ENCODE data around the gene TMEM114. TPM values are rescaled to one million over a fixed set of nuclear protein-coding genes. Genes with fewer than 3 reads are reported as not detected.

TMEM114 gene
- total RNA-seq, 1 donor from 2014 or later: not detected

GRCh38 chr16:8533509-8533908 lies 56.8 kb downstream of the TMEM114 start:
- TF ChIP-seq CTCF (IDR thresholded peaks at IDR 0.05; ENCODE audit: insufficient read depth, low read length, severe bottlenecking): no peak
- DNase-seq (ENCODE audit: low read depth) (no peak), FAIRE-seq (no peak)
- Histone ChIP-seq H3K27me3 (ENCODE audit: control insufficient read depth, insufficient read depth, low read length) (no peaks in the 10 kb centered on the region), H3K4me3 (ENCODE audit: low read depth, low read length) (no peak overlapping the region), H3K36me3 (ENCODE audit: control insufficient read depth, insufficient read depth, low read length) (no peaks in the 10 kb centered on the region)

DNA sequence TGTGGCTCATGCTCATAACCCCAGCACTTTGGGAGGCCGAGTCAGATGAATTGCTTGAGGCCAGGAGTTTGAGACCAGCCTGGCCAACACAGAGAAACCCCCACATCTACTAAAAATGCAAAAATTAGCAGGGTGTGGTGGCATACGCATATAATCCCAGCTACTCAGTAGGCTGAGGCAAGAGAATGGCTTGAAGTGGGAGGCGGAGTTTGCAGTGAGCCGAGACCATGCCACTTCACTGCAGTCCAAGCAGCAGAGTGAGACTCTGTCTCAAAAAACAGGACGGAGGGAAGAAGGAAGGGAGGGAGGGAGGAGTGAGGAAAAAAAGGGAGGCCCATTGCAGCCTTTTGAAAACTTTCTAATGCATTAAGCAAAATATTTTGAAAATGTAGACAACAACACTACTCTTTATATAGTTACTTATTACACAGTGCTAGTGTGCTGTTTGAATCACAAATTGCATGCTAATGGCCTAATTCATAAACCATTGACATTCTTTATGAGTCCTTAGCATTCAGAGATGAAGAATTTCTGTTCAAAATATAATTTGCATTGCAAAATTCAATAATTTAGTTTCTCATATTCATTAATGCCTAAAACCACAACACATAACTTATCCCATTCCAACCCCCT lies 59.4 kb downstream of the TMEM114 start:
- Histone ChIP-seq H3K36me3 (ENCODE audit: control insufficient read depth, insufficient read depth, low read length) (no peaks in the 10 kb centered on the region), H3K4me3 (ENCODE audit: low read depth, low read length) (no peak overlapping the region), H3K27me3 (ENCODE audit: control insufficient read depth, insufficient read depth, low read length) (no peaks in the 10 kb centered on the region)
- FAIRE-seq (no peak), DNase-seq (ENCODE audit: low read depth) (no peak)
- TF ChIP-seq CTCF (IDR thresholded peaks at IDR 0.05; ENCODE audit: insufficient read depth, low read length, severe bottlenecking): no peak

DNA sequence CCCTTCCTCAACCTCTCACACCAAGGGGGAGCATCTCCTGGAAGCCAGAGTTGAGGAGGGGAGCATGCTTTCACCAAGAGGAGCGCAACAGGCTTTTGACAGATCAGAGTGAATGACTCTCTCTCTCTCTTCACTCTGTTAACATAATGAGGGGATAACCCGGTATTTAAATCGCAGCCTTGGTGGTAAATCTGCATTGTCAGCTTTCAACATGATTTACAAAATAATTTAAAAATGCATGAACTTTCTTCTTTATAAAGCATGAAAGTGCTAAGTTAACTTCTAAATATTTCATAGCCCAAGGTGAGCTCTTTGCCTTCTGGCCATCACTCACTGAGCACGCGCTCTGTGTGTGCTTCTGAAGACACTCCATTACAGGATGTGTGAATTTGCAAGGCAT lies 61.8 kb downstream of the TMEM114 start:
- DNase-seq (ENCODE audit: low read depth) (no peak), FAIRE-seq (no peak)
- Histone ChIP-seq H3K27me3 (ENCODE audit: control insufficient read depth, insufficient read depth, low read length) (no peaks in the 10 kb centered on the region), H3K4me3 (ENCODE audit: low read depth, low read length) (no peak overlapping the region), H3K36me3 (ENCODE audit: control insufficient read depth, insufficient read depth, low read length) (no peaks in the 10 kb centered on the region)
- no peak for TF ChIP-seq CTCF (IDR thresholded peaks at IDR 0.05; ENCODE audit: insufficient read depth, low read length, severe bottlenecking)

- Histone ChIP-seq H3K4me3 (ENCODE audit: low read depth, low read length) (no peak overlapping the region), H3K27me3 (ENCODE audit: control insufficient read depth, insufficient read depth, low read length) (no peaks in the 10 kb centered on the region), H3K36me3 (ENCODE audit: control insufficient read depth, insufficient read depth, low read length) (no peaks in the 10 kb centered on the region)
- no peak for TF ChIP-seq CTCF (IDR thresholded peaks at IDR 0.05; ENCODE audit: insufficient read depth, low read length, severe bottlenecking)
- FAIRE-seq (no peak), DNase-seq (ENCODE audit: low read depth) (no peak)
Measured at GRCh38 chr16:8523932-8524331, 66.4 kb downstream of the TMEM114 start.

DNA sequence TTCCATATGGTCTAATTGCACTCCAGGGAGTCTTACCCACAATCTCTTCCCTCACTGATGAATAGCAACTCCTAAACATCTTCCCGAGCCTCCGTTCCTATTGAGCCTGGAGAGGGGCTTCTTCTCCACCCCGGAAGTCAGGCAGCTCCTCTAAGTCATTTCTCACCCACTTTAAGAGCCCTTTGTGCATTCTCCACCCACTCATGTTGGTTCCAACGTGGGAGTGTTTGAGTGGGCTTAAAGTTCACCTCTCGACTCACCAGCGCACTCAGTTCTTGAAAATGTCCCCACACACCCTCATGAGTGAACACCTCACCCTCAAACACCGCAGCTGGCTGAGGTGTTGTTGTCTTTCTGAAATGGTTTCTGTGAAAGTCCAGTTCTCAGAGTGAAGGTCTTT lies 67.6 kb downstream of the TMEM114 start:
- Histone ChIP-seq H3K27me3 (ENCODE audit: control insufficient read depth, insufficient read depth, low read length) (no peaks in the 10 kb centered on the region), H3K4me3 (ENCODE audit: low read depth, low read length) (no peak overlapping the region), H3K36me3 (ENCODE audit: control insufficient read depth, insufficient read depth, low read length) (no peaks in the 10 kb centered on the region)
- no peak for TF ChIP-seq CTCF (IDR thresholded peaks at IDR 0.05; ENCODE audit: insufficient read depth, low read length, severe bottlenecking)
- FAIRE-seq: no peak
- DNase-seq (ENCODE audit: low read depth): no peak

DNA sequence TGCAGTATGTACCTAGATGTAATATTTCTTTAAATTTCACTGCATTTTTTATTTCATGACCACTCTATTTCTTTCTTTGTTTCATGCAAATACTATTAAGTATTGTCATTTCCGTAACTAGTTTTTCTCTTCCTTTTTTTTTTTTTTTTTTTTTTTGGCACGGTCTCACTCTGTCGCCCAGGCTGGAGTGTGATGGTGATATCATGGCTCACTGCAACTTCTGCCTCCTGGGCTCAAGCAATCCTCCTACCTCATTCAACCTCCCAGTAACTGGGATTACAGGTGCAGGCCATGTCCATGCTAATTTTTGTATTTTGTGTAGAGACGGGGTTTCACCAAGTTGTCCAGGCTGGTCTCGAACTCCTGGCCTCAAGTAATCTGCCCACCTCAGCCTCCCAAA lies 70.7 kb downstream of the TMEM114 start:
- DNase-seq (ENCODE audit: low read depth): no peak
- H3K36me3 ChIP-seq (ENCODE audit: control insufficient read depth, insufficient read depth, low read length): no peaks in the 10 kb centered on the region
- no peak for FAIRE-seq
- no peak for TF ChIP-seq CTCF (IDR thresholded peaks at IDR 0.05; ENCODE audit: insufficient read depth, low read length, severe bottlenecking)
- H3K27me3 ChIP-seq (ENCODE audit: control insufficient read depth, insufficient read depth, low read length): no peaks in the 10 kb centered on the region
- no peak overlapping the region for H3K4me3 ChIP-seq (ENCODE audit: low read depth, low read length)

Data from bronchial epithelial cell (primary cell).